GM19193 (cell line): ENCODE measurements around the gene MRPL54.

ENCODE experiments used
- POLR2A ChIP-seq: IDR thresholded peaks from 4 replicates; pipeline ENCODE4 v1.6.1; 2011; ENCODE audit not compliant: insufficient read depth, insufficient read length; ENCODE audit errors: extremely low read depth

MRPL54 gene

DNA sequence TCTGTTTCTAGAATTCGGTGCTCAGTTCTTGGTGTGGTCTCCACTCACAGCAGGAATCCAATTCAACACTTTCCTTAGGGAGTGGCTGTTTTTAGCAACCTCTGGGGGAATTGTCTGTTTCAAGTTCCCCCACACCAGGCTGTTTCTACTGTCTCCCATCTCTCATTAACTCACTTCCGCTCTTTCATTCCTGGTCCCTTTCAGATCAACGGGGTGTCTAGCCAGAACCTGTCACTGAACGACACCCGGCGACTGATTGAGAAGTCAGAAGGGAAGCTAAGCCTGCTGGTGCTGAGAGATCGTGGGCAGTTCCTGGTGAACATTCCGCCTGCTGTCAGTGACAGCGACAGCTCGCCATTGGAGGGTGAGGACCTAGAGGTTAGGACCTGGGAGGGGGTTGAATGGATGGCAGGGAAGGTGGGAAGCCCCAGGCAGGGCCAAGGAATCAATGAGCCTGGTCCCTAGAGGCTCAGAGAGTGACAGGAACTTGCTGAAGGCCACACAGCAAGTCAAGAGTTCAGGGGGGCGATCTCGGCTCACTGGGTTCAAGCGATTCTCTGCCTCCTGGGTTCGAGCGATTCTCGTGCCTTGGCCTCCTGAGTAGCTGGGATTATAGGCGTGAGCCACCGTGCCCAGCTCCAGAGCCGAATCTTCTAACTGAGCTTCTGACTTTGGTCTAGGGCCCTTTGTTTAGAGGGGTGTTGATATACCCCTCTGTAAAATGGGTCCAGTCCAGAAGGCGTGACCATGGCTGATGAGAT lies 28.8 kb upstream of the MRPL54 start:
- TF ChIP-seq POLR2A: no peak

GRCh38 chr19:3734310-3734600 lies 28.2 kb upstream of the MRPL54 start:
- TF ChIP-seq POLR2A: no peak

DNA sequence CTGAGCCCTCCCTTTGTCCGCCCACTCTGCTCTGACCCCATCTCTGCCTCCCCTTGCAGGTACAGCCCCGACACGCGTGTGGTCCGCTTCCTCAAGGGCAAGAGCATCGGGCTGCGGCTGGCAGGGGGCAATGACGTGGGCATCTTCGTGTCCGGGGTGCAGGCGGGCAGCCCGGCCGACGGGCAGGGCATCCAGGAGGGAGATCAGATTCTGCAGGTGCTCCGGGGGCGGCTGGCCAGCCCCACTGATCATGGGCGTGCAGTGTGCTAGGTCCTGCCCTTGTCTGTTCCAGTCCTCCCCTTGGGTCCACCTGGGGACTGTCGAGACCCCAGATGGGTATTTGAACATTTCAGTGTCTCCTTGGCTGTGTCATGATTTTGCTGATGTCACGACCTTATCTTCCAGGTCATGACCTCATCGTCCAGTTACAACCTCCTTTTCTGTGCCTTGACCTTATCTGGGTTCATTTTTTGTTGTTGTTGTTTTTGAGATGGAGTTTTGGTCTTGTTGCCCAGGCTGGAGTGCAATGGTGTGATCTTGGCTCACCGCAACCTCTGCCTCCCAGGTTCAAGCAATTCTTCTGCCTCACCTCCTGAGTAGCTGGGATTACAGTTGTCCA lies 26.3 kb upstream of the MRPL54 start:
- TF ChIP-seq POLR2A: no peak

DNA sequence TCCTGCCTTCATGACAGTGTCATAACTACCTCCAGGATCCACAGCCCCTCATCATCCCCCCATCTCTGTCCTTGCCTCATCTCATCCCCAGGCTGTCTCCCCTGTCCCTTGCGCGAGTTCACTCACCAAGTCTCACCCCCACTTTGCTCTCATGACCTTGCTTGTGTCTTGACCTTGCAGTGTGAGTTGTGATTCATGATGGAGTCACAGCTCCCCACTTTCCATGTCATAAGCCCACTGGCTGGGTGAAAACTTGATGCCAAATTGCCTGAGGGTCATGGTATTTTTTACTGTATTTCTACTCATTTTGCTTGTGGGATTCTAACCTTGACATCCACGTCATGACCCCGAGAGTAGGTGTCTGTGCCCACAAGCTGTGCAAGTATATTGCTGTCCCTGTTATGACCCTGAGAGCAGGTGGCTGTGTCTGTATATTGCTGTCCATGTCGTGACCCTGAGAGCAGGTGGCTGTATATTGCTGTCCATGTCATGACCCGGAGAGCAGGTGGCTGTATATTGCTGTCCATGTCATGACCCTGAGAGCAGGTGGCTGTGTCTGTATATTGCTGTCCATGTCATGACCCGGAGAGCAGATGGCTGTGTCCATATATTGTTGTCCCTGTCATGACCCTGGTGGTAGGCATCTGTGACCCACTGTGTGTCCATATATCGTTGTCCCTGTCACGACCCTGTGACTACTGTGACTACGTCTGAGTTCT lies 24.8 kb upstream of the MRPL54 start:
- no peak for TF ChIP-seq POLR2A

DNA sequence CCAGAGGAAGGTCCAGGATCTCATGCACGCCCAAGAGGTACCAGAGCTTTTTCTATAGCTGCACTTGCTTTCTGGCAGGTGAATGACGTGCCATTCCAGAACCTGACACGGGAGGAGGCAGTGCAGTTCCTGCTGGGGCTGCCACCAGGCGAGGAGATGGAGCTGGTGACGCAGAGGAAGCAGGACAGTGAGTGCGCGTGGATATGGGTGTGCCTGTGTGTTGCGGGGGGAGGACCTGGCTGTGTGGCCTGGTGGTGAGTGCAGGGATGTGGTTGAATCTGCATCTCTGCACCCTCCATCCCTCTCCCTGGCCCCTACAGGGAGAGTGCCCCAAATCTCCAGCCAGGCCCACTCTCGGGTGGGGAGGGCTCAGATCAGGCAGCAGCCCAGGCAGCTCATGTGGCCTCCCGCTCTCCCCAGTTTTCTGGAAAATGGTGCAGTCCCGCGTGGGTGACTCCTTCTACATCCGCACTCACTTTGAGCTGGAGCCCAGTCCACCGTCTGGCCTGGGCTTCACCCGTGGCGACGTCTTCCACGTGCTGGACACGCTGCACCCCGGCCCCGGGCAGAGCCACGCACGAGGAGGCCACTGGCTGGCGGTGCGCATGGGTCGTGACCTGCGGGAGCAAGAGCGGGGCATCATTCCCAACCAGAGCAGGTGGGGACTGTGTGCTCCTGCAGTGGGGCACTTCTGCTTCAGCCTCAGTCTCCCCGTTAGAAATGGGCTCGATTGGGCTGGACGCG lies 23.8 kb upstream of the MRPL54 start:
- no peak for TF ChIP-seq POLR2A

- no peak for TF ChIP-seq POLR2A
Measured at GRCh38 chr19:3740431-3740830, 22.1 kb upstream of the MRPL54 start.

DNA sequence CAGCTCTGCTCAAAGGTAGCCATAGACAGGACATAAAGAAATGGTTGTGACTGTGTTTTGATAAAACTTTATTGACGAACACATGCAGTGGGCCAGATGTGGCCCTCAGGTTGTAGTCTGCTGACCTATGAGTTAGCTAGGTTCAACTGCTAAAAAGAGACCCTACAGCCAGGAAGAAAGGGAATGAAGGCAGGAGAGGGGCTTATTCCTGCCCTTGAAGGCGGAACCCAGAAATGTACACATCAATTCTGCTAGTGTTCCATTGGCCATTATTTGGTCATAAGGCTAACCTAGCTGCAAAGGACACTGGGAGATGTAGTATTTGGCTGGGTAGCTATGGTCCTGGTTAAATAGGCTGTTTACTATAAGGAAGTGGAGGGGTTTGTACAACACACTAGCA lies 19.0 kb upstream of the MRPL54 start:
- TF ChIP-seq POLR2A: no peak

DNA sequence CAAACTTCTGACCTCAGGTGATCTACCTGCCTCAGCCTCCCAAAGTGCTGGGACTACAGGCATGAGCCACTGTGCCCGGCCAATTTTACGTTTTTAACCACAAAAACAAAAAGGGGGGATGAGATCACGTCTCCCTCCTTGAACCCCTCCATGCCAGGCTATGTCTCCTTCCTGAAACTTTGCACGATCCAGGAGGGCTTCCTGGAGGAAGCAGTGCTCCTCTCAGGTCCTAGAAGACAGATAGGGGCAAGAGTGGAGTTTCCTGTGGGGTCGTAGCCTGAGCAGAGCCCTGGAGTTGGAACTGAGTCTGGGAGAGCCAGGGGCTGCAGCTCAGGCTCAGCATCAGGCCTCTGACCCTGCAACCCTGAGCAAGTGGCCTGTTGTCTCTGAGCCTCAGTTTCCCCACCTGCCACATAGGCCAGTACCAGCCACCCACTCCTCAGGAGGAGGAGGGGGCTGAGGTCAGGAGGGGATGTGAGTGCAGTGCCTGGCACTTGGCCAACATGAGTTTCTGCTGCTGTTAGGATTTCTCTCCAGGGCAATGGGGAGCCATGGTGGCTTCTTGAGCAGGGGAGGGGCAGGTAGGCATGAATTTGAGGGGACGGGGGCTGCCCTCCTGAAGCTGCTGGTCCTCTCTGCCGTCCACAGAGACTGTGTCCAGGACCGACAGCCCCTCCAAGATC lies 17.0 kb upstream of the MRPL54 start:
- no peak for TF ChIP-seq POLR2A

GRCh38 chr19:3746371-3747056 lies 16.0 kb upstream of the MRPL54 start:
- TF ChIP-seq POLR2A: no peak

DNA sequence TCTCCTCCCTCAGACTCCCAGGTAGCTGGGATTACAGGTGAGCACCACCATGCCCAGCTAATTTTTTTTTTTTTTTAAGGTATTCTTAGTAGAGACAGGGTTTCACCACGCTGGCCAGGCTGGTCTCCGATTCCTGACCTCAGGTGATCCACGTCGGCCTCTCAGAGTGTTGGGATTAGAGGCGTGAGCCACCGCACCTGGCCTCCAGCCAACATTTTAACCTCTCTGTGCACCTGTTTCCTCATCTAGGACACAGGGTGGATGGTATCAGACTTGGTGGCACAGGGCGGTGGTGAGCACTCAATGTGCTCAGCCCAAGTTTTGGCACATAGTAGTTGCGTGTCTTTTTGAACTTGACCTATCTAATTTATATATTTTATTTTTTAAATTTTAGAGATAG lies 13.5 kb upstream of the MRPL54 start:
- TF ChIP-seq POLR2A: no peak

DNA sequence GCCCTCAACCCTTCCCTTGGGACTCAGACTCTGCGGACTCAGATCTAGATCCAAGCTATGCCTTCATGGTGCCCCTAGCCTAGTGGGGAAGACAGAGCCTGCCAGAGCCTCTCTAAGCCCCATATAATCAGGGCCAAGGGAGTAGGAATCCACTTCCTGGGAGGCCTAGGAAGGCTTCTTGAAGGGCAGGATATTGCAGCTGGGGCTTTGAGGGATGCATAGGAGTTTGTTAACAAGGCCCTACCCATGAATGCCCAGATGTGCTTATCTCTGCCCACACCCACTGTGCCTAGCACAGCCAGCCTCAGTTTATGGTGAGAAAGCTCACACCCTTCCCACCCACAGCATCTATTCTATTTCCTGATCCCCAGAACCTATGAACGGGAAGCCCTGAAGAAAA lies 12.3 kb upstream of the MRPL54 start:
- no peak for TF ChIP-seq POLR2A

GRCh38 chr19:3751236-3751635 lies 11.2 kb upstream of the MRPL54 start:
- no peak for TF ChIP-seq POLR2A

GRCh38 chr19:3752492-3752891 lies 10.0 kb upstream of the MRPL54 start:
- no peak for TF ChIP-seq POLR2A
